Measurements from ENCODE around the gene SRF. TPM values are rescaled to one million over a fixed set of nuclear protein-coding genes. Genes with fewer than 3 reads are reported as not detected.
"Not testable (repeated sequence)": the region's sequence is repeated elsewhere in the genome, so short reads cannot be mapped to it uniquely, and the experiment has no call there.

Gene SRF
- total and polyA plus RNA-seq, 12 donors: 30.5 to 94.3 (median 69.6) TPM

- WGBS, 2 donors: 97 to 100% methylated on average over 3 of the region's 3 CpGs
Observed at GRCh38 chr6:43138267-43138666, 32.8 kb upstream of the SRF start.

GRCh38 chr6:43139973-43140372 lies 31.1 kb upstream of the SRF start:
- H3K4me3 ChIP-seq, H3K9me3 ChIP-seq, DNase-seq, H3K36me3 ChIP-seq, H3K27ac ChIP-seq, ATAC-seq, H3K27me3 ChIP-seq: not testable (repeated sequence)
- intact Hi-C loops (cut with DNase I): loop anchor here in 7 of 10 donors (5.0 to 10.0 kb wide), 5 partner anchors 65 to 238 kb away; partner anchors contain the start of genes CUL7 (in 1 of the 7) and PTK7 (in 1 of the 7)
- H3K4me1 ChIP-seq: peaks cover 4 to 14% (median 11%) of the 10 kb centered on the region in 9 donors
- 90 to 92% methylated on average over 11 of the region's 11 CpGs for WGBS, 2 donors

More at GRCh38 chr6:43138267-43138666, 32.8 kb upstream of the SRF start:
- Histone ChIP-seq H3K4me1 (peaks cover 0 to 6% (median 4%) of the 10 kb centered on the region in 9 donors), H3K9me3 (no peaks in the 10 kb centered on the region), H3K36me3 (no peaks in the 10 kb centered on the region), H3K27ac (no peak overlapping the region), H3K4me3 (no peak overlapping the region), H3K27me3 (no peaks in the 10 kb centered on the region)
- TF ChIP-seq CTCF (IDR thresholded peaks at IDR 0.05): no peak
- ATAC-seq (no peak), DNase-seq (no peak)
- intact Hi-C loops (cut with DNase I): loop anchor here in 1 of 10 donors (10.0 kb wide), 1 partner anchor 63 kb away; the partner anchor contains the start of gene PTK7

- no peak for TF ChIP-seq CTCF (IDR thresholded peaks at IDR 0.05)
- H3K4me1 ChIP-seq: peaks cover 4 to 14% (median 11%) of the 10 kb centered on the region in 9 donors
- no peak for ATAC-seq
- H3K27ac ChIP-seq: no peak overlapping the region
- intact Hi-C loops (cut with DNase I): loop anchor here in 8 of 10 donors (2.0 to 5.0 kb wide), 7 partner anchors 69 to 241 kb away; partner anchors contain the start of gene CUL7 (in 1 of the 8)
- H3K9me3 ChIP-seq: no peaks in the 10 kb centered on the region
- H3K36me3 ChIP-seq: no peaks in the 10 kb centered on the region
- no peak overlapping the region for H3K4me3 ChIP-seq
- WGBS, 2 donors: 94 to 96% methylated on average over 16 of the region's 16 CpGs
- DNase-seq: no peak
- H3K27me3 ChIP-seq: no peaks in the 10 kb centered on the region
Observed at GRCh38 chr6:43141644-43142043, 29.4 kb upstream of the SRF start.

GRCh38 chr6:43142101-43142500 lies 29.0 kb upstream of the SRF start:
- ATAC-seq: no peak
- no peaks in the 10 kb centered on the region for H3K27me3 ChIP-seq
- H3K27ac ChIP-seq: no peak overlapping the region
- TF ChIP-seq CTCF (IDR thresholded peaks at IDR 0.05): no peak
- no peaks in the 10 kb centered on the region for H3K36me3 ChIP-seq
- intact Hi-C loops (cut with DNase I): loop anchor here in 8 of 10 donors (2.0 to 5.0 kb wide), 7 partner anchors 70 to 241 kb away; partner anchors contain the start of gene CUL7 (in 1 of the 8)
- H3K9me3 ChIP-seq: no peaks in the 10 kb centered on the region
- 80 to 85% methylated on average over 14 of the region's 14 CpGs for WGBS, 2 donors
- DNase-seq: no peak
- peaks cover 7 to 18% (median 11%) of the 10 kb centered on the region in 9 donors for H3K4me1 ChIP-seq
- no peak overlapping the region for H3K4me3 ChIP-seq

Data from heart right ventricle (tissue), 16 donors.